Esophagus squamous epithelium (tissue), 4 donors: ENCODE data around the gene C12orf56.

Source experiments
- POLR2A ChIP-seq, 4 donors: fragments of 450-650 bp; IDR thresholded peaks; one replicate each; pipeline ENCODE4 v1.6.1; 2017; ENCODE audit warnings: antibody characterized with exemption in 4 of 4, mild to moderate bottlenecking in 4 of 4, moderate library complexity in 3 of 4
- TF ChIP-seq, protein P1 (sequence below), 6 experiments: fragments of 450-650 bp in 4 of 6; fragments of 200-600 bp in 2 of 6; sonication (generic) in 2 of 6; IDR thresholded peaks; one replicate each; pipeline ENCODE4 v1.5.1; 2016 to 2019; ENCODE audit warnings: antibody characterized with exemption in 6 of 6, mild to moderate bottlenecking in 4 of 6, moderate library complexity in 4 of 6

DNA sequence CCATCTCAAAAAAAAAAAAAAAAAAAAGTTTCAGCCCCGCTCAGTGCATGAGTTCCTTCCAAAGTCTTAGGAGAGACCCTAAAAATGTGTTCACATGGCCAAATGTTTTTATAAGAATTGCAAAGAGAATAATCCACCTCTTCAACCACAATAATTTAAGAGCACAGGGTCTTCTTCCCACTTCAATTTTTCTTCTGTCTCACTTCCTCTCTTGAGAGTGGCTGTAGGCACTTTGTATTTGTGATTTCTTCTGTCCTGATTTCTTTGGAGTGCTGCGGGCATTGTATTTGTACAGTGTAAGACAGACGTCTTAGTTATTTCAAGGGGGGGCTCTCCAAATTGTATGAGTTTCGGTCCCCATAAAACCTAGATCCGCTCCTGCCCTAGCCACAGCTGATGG lies 58.3 kb downstream of the C12orf56 start:
- TF ChIP-seq, protein P1, sequence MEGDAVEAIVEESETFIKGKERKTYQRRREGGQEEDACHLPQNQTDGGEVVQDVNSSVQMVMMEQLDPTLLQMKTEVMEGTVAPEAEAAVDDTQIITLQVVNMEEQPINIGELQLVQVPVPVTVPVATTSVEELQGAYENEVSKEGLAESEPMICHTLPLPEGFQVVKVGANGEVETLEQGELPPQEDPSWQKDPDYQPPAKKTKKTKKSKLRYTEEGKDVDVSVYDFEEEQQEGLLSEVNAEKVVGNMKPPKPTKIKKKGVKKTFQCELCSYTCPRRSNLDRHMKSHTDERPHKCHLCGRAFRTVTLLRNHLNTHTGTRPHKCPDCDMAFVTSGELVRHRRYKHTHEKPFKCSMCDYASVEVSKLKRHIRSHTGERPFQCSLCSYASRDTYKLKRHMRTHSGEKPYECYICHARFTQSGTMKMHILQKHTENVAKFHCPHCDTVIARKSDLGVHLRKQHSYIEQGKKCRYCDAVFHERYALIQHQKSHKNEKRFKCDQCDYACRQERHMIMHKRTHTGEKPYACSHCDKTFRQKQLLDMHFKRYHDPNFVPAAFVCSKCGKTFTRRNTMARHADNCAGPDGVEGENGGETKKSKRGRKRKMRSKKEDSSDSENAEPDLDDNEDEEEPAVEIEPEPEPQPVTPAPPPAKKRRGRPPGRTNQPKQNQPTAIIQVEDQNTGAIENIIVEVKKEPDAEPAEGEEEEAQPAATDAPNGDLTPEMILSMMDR (IDR thresholded peaks at IDR 0.05): no peak
- no peak for TF ChIP-seq POLR2A (IDR thresholded peaks at IDR 0.05)
